Skeletal muscle tissue (tissue), 4 donors: ENCODE results near the gene VIT. TPM values are rescaled to one million over a fixed set of nuclear protein-coding genes. Genes with fewer than 3 reads are reported as not detected.
"Not testable (repeated sequence)": the region's sequence is repeated elsewhere in the genome, so short reads cannot be mapped to it uniquely, and the experiment has no call there.

ENCODE experiments used
- H3K27ac ChIP-seq: one replicate; pipeline ENCODE4 v1.7.0; 2013; ENCODE audit warnings: mild to moderate bottlenecking, low read depth, low read length, inconsistent platforms
- H3K27me3 ChIP-seq, 3 donors: one replicate each; pipeline ENCODE4 v1.7.0; 2013; ENCODE audit warnings: low read length in 3 of 3; ENCODE audit not compliant: control insufficient read depth in 3 of 3, insufficient read depth in 3 of 3
- H3K36me3 ChIP-seq, 3 donors: one replicate each; pipeline ENCODE4 v1.7.0; 2013; ENCODE audit warnings: low read length in 3 of 3; ENCODE audit not compliant: control insufficient read depth in 3 of 3, insufficient read depth in 3 of 3
- H3K4me1 ChIP-seq, 3 donors: one replicate each; pipeline ENCODE4 v1.7.0; 2013; ENCODE audit warnings: low read length in 3 of 3, mild to moderate bottlenecking in 3 of 3; ENCODE audit not compliant: control insufficient read depth in 3 of 3, insufficient read depth in 3 of 3
- H3K4me3 ChIP-seq, 3 donors: one replicate each; pipeline ENCODE4 v1.7.0; 2013; ENCODE audit warnings: low read length in 3 of 3
- H3K9ac ChIP-seq, 3 donors: one replicate each; pipeline ENCODE4 v1.7.0; 2013; ENCODE audit warnings: low read length in 3 of 3, mild to moderate bottlenecking in 3 of 3, moderate library complexity in 2 of 3, low read depth in 1 of 3
- H3K9me3 ChIP-seq, 3 donors: one replicate each; pipeline ENCODE4 v1.7.0; 2013; ENCODE audit warnings: low read length in 3 of 3; ENCODE audit not compliant: control insufficient read depth in 3 of 3
- total RNA-seq: library from RNA; depleted of rRNA; stranded (reverse); fragments of >200 nt; gene quantifications from one replicate; pipeline ENCODE4 v1.2.3, GENCODE V29; 2014
- donor health status: Osteomylitis.

Gene VIT
- total RNA-seq, 1 donor from 2014 or later: 6.8 TPM

DNA sequence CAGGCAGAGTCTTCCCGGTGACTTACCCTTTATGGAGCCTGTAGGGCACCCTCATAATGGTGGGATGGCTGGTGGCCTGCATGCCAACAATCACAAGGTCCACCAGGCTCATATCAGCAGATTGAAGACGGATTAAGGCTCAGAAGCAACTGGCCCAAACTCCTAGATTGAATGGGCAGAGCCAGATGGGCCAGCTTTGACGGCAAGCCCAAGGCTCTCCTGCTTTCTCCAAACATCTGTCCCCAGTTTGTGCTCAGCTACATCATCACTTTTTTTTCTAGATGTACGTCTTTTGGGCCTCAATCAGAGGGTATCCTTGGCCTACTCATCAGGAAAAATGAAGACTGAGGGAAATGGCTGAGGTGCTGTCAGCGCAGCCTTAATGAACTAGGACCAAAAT lies 114.6 kb downstream of the VIT start:
- Histone ChIP-seq H3K27me3 (no peaks in the 10 kb centered on the region), H3K4me1 (no peaks in the 10 kb centered on the region), H3K9ac (no peak overlapping the region), H3K4me3 (no peak overlapping the region), H3K36me3 (peaks cover 0 to 2% (median 0%) of the 10 kb centered on the region in 3 donors), H3K27ac (no peak overlapping the region), H3K9me3 (no peaks in the 10 kb centered on the region)

DNA sequence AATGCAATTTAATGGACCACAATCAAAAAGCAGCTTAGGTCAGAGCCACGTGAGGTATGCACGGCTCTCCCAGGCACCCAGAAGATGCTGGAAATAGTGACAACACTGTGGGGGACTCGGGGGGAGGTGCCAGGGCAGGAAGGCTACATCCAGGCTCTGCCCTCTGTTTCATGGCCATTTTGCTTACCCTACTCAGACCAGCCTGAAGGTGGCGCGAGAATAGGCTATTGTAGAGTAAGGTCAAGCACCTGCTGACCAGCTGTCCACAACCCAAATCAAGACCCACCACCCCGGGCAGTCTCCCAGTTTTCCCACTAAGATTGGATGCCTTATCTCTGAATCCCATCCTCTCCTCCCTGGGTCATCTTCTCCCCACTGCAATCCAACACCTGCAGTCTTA lies 115.7 kb downstream of the VIT start:
- Histone ChIP-seq H3K27me3 (no peaks in the 10 kb centered on the region), H3K9ac (no peak overlapping the region), H3K27ac (no peak overlapping the region), H3K36me3 (peaks cover 0 to 2% (median 0%) of the 10 kb centered on the region in 3 donors), H3K9me3 (no peaks in the 10 kb centered on the region), H3K4me3 (no peak overlapping the region), H3K4me1 (no peaks in the 10 kb centered on the region)

DNA sequence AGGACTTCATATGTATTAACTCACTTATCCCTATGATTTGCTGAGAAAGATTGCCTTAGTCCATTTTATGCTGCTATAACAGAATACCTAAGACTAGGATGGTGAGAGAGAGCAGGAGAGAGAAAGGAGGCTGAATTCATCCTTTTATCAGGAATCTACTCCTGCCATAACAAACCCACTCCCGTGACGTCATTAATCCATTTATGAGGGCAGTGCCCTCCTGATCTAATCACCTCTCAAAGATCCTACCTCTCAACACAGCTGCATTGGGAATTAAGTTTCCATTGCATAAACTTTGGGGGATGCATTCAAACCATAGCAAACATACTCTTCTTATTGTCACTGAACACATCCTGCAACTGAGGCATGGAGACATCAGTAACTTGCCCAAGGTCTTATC lies 122.0 kb downstream of the VIT start:
- no peaks in the 10 kb centered on the region for H3K9me3 ChIP-seq
- no peaks in the 10 kb centered on the region for H3K4me1 ChIP-seq
- H3K36me3 ChIP-seq: no peaks in the 10 kb centered on the region
- no peak overlapping the region for H3K4me3 ChIP-seq
- no peak overlapping the region for H3K27ac ChIP-seq
- H3K27me3 ChIP-seq: no peaks in the 10 kb centered on the region
- no peak overlapping the region for H3K9ac ChIP-seq

DNA sequence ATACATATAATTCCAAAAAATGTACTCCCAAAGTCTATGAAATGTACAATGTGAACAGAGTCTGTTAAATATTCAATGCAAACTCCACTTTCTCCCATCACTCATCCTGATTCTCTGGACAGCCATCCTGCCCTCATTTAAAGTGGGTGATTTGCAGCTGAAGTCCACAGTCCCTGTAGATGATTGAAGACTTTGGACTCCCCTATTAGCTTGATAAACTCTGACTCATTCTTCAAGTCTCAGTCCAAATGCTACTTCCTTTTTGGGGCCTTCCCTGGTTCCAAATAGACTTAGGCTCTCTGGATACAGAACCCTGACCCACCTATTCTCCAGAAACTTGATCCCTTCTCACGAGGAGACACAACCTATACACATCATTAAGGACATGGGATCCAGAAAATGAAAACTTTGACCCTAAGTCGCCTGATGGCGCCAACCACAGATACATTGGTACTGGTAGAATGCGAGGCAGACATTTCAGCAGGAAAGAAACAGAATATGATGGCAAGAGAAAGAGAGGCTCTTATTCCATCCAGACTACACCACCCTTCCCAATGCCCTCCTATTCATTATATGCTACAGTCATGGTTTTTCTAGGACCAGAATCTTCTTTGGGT lies 122.7 kb downstream of the VIT start:
- H3K27ac ChIP-seq: no peak overlapping the region
- no peak overlapping the region for H3K9ac ChIP-seq

DNA sequence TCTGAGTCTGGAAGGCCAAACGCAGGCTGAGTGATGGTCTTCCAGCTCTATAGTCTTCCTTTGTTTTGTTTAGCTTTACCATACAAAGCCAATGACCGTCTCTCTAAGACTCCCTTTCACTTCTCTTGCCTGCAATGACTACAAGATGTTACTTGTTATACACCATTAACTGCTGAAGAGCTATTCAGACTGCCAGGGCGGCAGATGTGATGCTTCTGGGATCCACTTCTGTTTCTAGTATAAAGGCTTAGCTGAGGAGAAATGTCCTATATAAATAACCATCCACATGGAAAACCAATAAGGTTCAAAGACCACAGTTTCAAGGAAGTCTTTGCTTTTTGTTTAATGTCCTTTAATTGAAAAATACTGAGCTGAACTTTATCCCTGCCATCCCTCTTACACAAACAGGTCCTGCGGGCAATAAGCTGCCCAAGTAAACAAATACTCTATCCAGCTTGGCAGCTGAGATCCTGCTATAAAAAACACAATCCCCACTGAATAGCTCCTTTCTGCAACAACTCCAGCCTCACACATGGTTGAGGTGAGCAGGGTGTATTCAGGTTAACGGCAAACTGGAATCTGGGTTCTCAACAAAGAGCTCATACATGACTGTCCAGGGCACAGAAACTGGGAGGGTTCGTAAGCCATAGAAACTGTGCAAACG lies 124.6 kb downstream of the VIT start:
- Histone ChIP-seq H3K27ac (no peak overlapping the region), H3K9me3 (no peaks in the 10 kb centered on the region), H3K9ac (no peak overlapping the region), H3K4me3 (no peak overlapping the region), H3K36me3 (no peaks in the 10 kb centered on the region), H3K27me3 (peaks cover 0 to 4% (median 3%) of the 10 kb centered on the region in 3 donors), H3K4me1 (no peaks in the 10 kb centered on the region)

More for the DNA sequence above, 122.7 kb downstream of the VIT start:
- Histone ChIP-seq H3K4me1 (no peaks in the 10 kb centered on the region), H3K4me3 (no peak overlapping the region), H3K27me3 (peaks cover 0 to 2% (median 1%) of the 10 kb centered on the region in 3 donors), H3K36me3 (no peaks in the 10 kb centered on the region), H3K9me3 (no peaks in the 10 kb centered on the region)

DNA sequence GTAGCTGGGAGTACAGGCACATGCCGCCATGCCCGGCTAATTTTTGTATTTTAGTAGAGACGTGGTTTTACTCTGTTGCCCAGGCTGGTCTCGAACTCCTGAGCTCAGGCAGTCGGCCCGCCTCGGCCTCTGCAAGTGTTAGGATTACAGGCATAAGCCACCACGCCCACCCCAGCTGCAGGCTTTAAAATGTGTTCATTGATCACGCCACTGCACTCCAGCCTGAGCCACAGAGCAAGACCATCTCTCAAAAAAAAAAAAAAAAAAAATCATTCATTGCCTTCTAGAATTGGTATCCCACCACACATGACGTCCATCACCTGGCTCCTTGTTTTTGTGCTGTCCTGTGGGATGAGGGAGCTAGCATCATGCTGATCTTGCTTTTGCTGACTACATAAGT lies 127.4 kb downstream of the VIT start:
- no peak overlapping the region for H3K27ac ChIP-seq
- no peaks in the 10 kb centered on the region for H3K9me3 ChIP-seq
- H3K36me3 ChIP-seq: no peaks in the 10 kb centered on the region
- H3K9ac ChIP-seq: no peak overlapping the region
- H3K4me3 ChIP-seq: no peak overlapping the region
- H3K27me3 ChIP-seq: peaks cover 0 to 4% (median 3%) of the 10 kb centered on the region in 3 donors
- no peaks in the 10 kb centered on the region for H3K4me1 ChIP-seq

DNA sequence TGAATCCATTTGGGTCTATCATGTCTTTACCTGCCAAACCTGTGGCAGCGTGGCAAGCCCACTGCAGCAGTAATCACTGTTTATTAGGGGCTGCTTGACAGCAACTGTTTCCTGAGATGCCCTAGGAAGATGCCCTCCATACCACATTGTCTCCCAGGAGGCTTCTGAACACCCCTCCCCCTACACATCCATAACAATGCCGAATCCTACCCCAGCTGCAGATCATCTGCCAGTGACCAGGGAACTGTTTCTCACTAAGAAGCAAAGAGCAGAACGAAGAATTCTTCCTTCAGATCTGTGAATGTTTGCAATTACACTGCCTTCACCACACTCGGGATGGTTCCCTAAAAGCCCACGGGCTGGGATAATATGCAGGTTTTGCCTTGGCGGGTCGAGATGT lies 127.8 kb downstream of the VIT start:
- Histone ChIP-seq H3K27me3 (peaks cover 0 to 4% (median 3%) of the 10 kb centered on the region in 3 donors), H3K9me3 (no peaks in the 10 kb centered on the region), H3K4me3 (no peak overlapping the region), H3K4me1 (no peaks in the 10 kb centered on the region), H3K9ac (no peak overlapping the region), H3K27ac (no peak overlapping the region), H3K36me3 (no peaks in the 10 kb centered on the region)

DNA sequence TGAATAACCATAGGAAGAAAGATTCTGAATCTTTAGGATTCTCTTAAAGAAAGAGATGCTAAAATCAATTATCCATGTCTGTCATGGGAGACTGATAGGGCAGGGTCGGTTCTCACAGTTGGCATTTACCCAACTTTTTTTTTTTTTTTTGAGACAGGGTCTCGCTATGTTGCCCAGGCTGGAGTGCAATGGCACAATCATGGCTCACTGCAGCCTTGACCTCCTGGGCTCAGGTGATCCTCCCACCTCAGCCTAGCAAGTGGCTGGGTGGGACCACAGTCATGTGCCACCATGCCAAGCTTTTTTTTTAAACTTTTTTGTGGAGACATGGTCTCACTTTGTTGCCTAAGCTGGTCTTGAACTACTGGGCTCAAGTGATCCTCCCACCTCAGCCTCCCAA lies 128.2 kb downstream of the VIT start:
- not testable (repeated sequence) for H3K4me1 ChIP-seq, H3K27ac ChIP-seq, H3K36me3 ChIP-seq, H3K9ac ChIP-seq, H3K27me3 ChIP-seq, H3K9me3 ChIP-seq, H3K4me3 ChIP-seq

DNA sequence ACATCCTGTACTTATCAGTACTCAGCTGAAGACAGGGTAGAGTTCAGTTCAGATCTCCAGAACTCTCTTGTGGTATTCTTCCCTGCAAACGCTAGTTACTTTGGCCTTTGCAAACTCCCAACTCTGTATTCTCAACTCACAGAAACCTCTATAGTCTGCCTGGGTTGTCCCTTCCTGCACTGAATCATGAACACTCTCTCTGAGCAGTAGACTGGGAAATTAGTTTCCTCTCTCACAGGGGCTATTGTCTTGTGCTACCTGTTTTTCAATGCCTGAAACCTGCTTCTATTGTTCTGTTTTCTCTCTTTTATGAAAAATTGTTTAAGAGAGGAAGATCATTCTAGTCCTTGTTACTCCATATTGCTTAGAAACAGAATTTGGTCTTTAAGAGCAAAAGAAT lies 134.7 kb downstream of the VIT start:
- H3K4me1 ChIP-seq: no peaks in the 10 kb centered on the region
- H3K9me3 ChIP-seq: no peaks in the 10 kb centered on the region
- H3K27me3 ChIP-seq: no peaks in the 10 kb centered on the region
- no peak overlapping the region for H3K4me3 ChIP-seq
- no peak overlapping the region for H3K27ac ChIP-seq
- H3K9ac ChIP-seq: no peak overlapping the region
- no peaks in the 10 kb centered on the region for H3K36me3 ChIP-seq

DNA sequence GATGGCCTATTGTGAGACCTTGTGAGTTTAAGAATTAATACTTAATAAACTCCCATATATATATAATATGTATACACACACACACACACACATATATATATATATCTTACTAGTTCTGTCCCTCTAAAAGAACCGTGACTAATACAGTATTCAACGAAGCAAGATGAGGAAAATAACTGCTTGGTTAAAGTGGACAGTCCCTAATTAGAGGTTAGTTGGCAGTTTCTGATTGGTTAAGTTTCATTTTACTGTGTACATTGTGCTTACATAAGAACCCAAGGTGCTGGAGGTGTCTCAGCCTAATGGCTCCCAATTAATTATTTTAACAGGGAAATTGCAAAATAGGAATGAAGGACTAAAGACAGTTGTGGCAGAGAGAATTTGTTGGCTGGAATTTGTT lies 137.7 kb downstream of the VIT start:
- Histone ChIP-seq H3K9ac (no peak overlapping the region), H3K27me3 (no peaks in the 10 kb centered on the region), H3K4me3 (no peak overlapping the region), H3K36me3 (no peaks in the 10 kb centered on the region), H3K4me1 (no peaks in the 10 kb centered on the region), H3K9me3 (no peaks in the 10 kb centered on the region), H3K27ac (no peak overlapping the region)
